K562 (cell line): Measurements from ENCODE around the gene ZCCHC17. TPM values are rescaled to one million over a fixed set of nuclear protein-coding genes. Genes with fewer than 3 reads are reported as not detected.
"Not testable (repeated sequence)": the region's sequence is repeated elsewhere in the genome, so short reads cannot be mapped to it uniquely, and the experiment has no call there.

ENCODE experiments used
- ATAC-seq: fragments of 200-7000 bp; cut with Tn5 transposase; 3 replicates; pipeline ENCODE4 v1.9.1; 2020; ENCODE audit warnings: moderate library complexity
- BruUV-seq: library from RNA; stranded (reverse); fragments of 400-500 nt; replicated peaks from 2 replicates; lab custom pipeline; 2021; lab: Mats Ljungman, UMichigan
- CTCF ChIA-PET: fragments of 300-600 bp; formaldehyde crosslinking; extraction: SDS; loops from one replicate; lab custom pipeline; 2021; ENCODE audit warnings: low intra/inter-chr PET ratio; lab: Yijun Ruan, JAX
- POLR2A ChIA-PET: fragments of 300-600, 350-650 bp; sonication (Branson Sonifier 250); formaldehyde crosslinking; extraction: SDS; loops from one replicate; lab custom pipeline; 2021; ENCODE audit warnings: antibody characterized with exemption, inconsistent platforms; lab: Yijun Ruan, JAX
- DNase-seq, 4 experiments: peaks; one replicate each; pipeline versions ENCODE4 v3.0.0 to v3.0.0-alpha.2; 2011 to 2018; ENCODE audit warnings: low spot score in 3 of 4, mixed read lengths in 3 of 4; ENCODE audit errors: extremely low read depth in 1 of 4
- FAIRE-seq: peaks from 2 replicates; lab custom pipeline; 2011; peaks lifted over from hg19 to GRCh38; lab: Jason Lieb, UNC
- H2AFZ ChIP-seq: 2 replicates; pipeline ENCODE4 v1.6.0; 2011; ENCODE audit warnings: low read depth, low read length, control low read depth, inconsistent platforms
- H3K27ac ChIP-seq: fragments of 200-600 bp; 3 replicates; pipeline ENCODE4 v1.8.0; 2011; ENCODE audit warnings: low read depth, mild to moderate bottlenecking, control low read depth, inconsistent platforms, low read length, moderate library complexity, mixed read lengths; ENCODE audit errors: extremely low read depth
- H3K27me3 ChIP-seq, 2 experiments: fragments of 300-600 bp in 1 of 2; 2 replicates in 1 of 2; 3 replicates in 1 of 2; pipeline versions ENCODE4 v1.6.0 to v1.8.0; 2011; ENCODE audit warnings: inconsistent platforms in 2 of 2, low read length in 2 of 2, mild to moderate bottlenecking in 1 of 2, mixed read lengths in 1 of 2, moderate library complexity in 1 of 2; ENCODE audit not compliant: control insufficient read depth in 2 of 2, insufficient read depth in 2 of 2
- H3K36me3 ChIP-seq: fragments of 300-600 bp; 3 replicates; pipeline ENCODE4 v1.8.0; 2011; ENCODE audit warnings: mild to moderate bottlenecking, low read length, inconsistent platforms; ENCODE audit not compliant: control insufficient read depth, insufficient read depth
- H3K4me1 ChIP-seq, 2 experiments: fragments of 200-600 bp in 1 of 2; replicated peaks in 1 of 2; 2 replicates in 1 of 2; 3 replicates in 1 of 2; pipeline versions ENCODE4 v1.5.1 to v1.8.0; 2011; ENCODE audit warnings: inconsistent platforms in 2 of 2, low read length in 2 of 2, mild to moderate bottlenecking in 1 of 2, mixed read lengths in 1 of 2, moderate library complexity in 1 of 2; ENCODE audit not compliant: control insufficient read depth in 2 of 2, insufficient read depth in 2 of 2
- H3K4me2 ChIP-seq: 2 replicates; pipeline ENCODE4 v1.6.1; 2011; ENCODE audit warnings: low read length, control low read depth, inconsistent platforms, mixed read lengths; ENCODE audit not compliant: insufficient read depth
- H3K4me3 ChIP-seq: fragments of 200-600 bp; sonication (generic), shearing (Covaris generic); 2 replicates; pipeline ENCODE4 v1.5.1; 2016; ENCODE audit warnings: control low read depth, inconsistent platforms
- H3K79me2 ChIP-seq: fragments of 200-600 bp; 3 replicates; pipeline ENCODE4 v1.8.0; 2011; ENCODE audit warnings: low read length, inconsistent platforms; ENCODE audit not compliant: control insufficient read depth, insufficient read depth
- H3K9ac ChIP-seq, 2 experiments: 2 replicates each; pipeline versions ENCODE4 v1.6.0 to v1.6.1; 2011; ENCODE audit warnings: low read depth in 2 of 2, low read length in 2 of 2, control low read depth in 1 of 2, inconsistent platforms in 1 of 2, mild to moderate bottlenecking in 1 of 2, mixed read lengths in 1 of 2; ENCODE audit not compliant: insufficient read depth in 1 of 2
- H3K9me1 ChIP-seq: one replicate; pipeline ENCODE4 v1.6.0; 2011; ENCODE audit warnings: inconsistent platforms, mild to moderate bottlenecking, low read length, moderate library complexity; ENCODE audit not compliant: control insufficient read depth, insufficient read depth
- H3K9me3 ChIP-seq: replicated peaks from 2 replicates; pipeline ENCODE4 v1.5.1; 2011; ENCODE audit warnings: low read depth, low read length, inconsistent platforms; ENCODE audit not compliant: control insufficient read depth, insufficient read depth
- H4K20me1 ChIP-seq: replicated peaks from 2 replicates; pipeline ENCODE4 v1.6.1; 2011; ENCODE audit warnings: low read length, inconsistent platforms, mixed read lengths; ENCODE audit not compliant: control insufficient read depth, insufficient read depth
- ZNF133 ChIP-seq: fragments of 250-450 bp; sonication (Bioruptor Pico); IDR thresholded peaks from 2 replicates; pipeline ENCODE4 v1.4.0; 2020; ENCODE audit warnings: mild to moderate bottlenecking
- ZNF583 ChIP-seq: fragments of 250-450 bp; sonication (Bioruptor Pico); IDR thresholded peaks from 2 replicates; pipeline ENCODE4 v1.4.0; 2020
- WGBS: fragments of 100-300 bp; shearing (Covaris generic); methylation state at CpG from one replicate; pipeline ENCODE4 v1.1.6; 2016; ENCODE audit warnings: low coverage, mixed read lengths; ENCODE audit not compliant: insufficient coverage; ENCODE audit errors: missing lambda C conversion rate; 5-methylcytosine and 5-hydroxymethylcytosine counted together
- in situ Hi-C: fragments of 300-500 bp; cut with MboI; formaldehyde crosslinking; loops from 4 replicates; pipeline ENCODE4 v1.15.0; 2018; ENCODE audit warnings: inconsistent platforms, mixed read lengths
- intact Hi-C: fragments of 100-400 bp; cut with micrococcal nuclease; formaldehyde crosslinking; loops from 2 replicates; pipeline ENCODE4 v1.14.2; 2022
- polyA plus RNA-seq, 8 experiments: library from polyadenylated mRNA; depleted of rRNA in 4 of 8; stranded (reverse) in 5 of 8; unstranded in 3 of 8; fragments of >200 nt; fragmentation: Nextera tagmentation in 2 of 8; fragmentation: Illumina TruSeq in 1 of 8; extraction: Ambion mirVana in 2 of 8; extraction: Trizol in 1 of 8; gene quantifications; 2 replicates each; pipeline versions ENCODE4 v1.2.1 to v1.2.3, GENCODE V29; 2011 to 2014; ENCODE audit warnings: inconsistent platforms in 1 of 8, missing spikeins in 1 of 8
- total RNA-seq, 7 experiments: library from RNA; depleted of rRNA in 6 of 7; stranded (reverse); fragments of >200 nt in 6 of 7; fragmentation: Illumina TruSeq in 2 of 7; extraction: Trizol in 2 of 7; gene quantifications; 2 replicates each; pipeline versions ENCODE4 v1.2.1 to v1.2.3, GENCODE V29; 2011 to 2021; ENCODE audit warnings: low replicate concordance in 1 of 7

The ZCCHC17 gene
- total and polyA plus RNA-seq, 9 of the 15 experiments (the other 6 are each of a cell fraction or from before 2014, with no cell fraction given) = 46.9 to 150 (median 74.7) TPM

DNA sequence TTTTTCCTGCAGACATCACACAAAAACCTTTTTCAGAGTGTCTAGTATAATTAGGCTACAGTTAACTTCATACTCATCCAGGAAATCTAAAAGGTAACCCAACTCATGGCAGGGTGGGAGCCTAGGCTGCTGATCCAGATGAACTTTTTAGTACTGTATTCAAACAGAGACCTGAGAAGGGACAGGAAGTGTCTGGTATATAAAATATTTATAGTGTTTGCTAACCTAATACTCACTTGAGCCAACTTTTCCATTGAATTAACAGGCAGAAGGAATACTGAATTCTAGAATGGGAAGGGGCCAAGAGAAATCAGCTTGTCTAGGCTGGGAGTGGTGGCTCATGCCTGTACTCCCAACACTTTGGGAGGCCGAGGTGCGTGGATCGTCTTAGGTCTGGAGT lies 34.9 kb upstream of the ZCCHC17 start:
- Histone ChIP-seq H3K36me3 (peaks cover 88% of the 10 kb centered on the region), H3K79me2 (no peaks in the 10 kb centered on the region), H2AFZ (no peak overlapping the region), H3K27me3 (no peaks in the 10 kb centered on the region), H3K9ac (no peak overlapping the region), H3K4me2 (no peak overlapping the region), H3K9me3 (no peaks in the 10 kb centered on the region), H4K20me1 (peaks cover 2% of the 10 kb centered on the region; the same call in 1 of the 2 replicates), H3K9me1 (no peaks in the 10 kb centered on the region), H3K4me3 (no peak overlapping the region), H3K27ac (no peak overlapping the region), H3K4me1 (no peaks in the 10 kb centered on the region)
- WGBS = 95% methylated on average over 3 of the region's 3 CpGs
- DNase-seq (no peak), ATAC-seq (no peak), FAIRE-seq (no peak)
- TF ChIP-seq ZNF583 (CRISPR knock-in tag) (no peak), ZNF133 (CRISPR knock-in tag) (no peak)
- in situ Hi-C loops = no loop called here
- BruUV-seq = no TSS peak
- ChIA-PET CTCF (no interaction called here), POLR2A (interaction anchor here (0.5 to 0.7 kb wide), 2 partner anchors 35 to 719 kb away, joined by 3 to 4 read pairs; partner anchors contain the start of genes SNRNP40 and ZCCHC17)
- intact Hi-C loops = no loop called here

DNA sequence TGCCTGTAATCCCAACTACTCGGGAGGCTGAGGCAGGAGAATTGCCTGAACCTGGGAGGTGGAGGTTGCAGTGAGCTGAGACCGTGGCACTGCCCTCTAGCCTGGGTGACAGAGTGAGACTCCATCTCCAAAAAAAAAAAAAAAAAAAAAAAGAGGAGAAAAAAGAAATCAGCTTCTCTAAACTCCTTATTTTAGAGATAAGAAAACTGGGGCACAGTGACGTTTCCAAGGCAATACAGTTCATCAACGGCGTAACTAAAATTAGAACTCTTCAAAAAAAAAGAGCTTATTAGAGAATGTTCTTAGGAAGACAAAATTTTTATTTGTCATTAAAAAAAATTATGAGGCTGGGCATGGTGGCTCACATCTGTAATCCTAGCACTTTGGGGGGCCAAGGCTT lies 34.4 kb upstream of the ZCCHC17 start:
- CTCF ChIA-PET, H3K27me3 ChIP-seq, H3K27ac ChIP-seq, H3K4me1 ChIP-seq, H3K79me2 ChIP-seq, H3K9ac ChIP-seq, H4K20me1 ChIP-seq, BruUV-seq, H3K4me3 ChIP-seq, H3K4me2 ChIP-seq, ATAC-seq, H3K9me3 ChIP-seq, H2AFZ ChIP-seq, H3K9me1 ChIP-seq, in situ Hi-C loops, intact Hi-C loops, FAIRE-seq, DNase-seq: not testable (repeated sequence)
- 96% methylated on average over 5 of the region's 5 CpGs for WGBS
- H3K36me3 ChIP-seq = peaks cover 92% of the 10 kb centered on the region
- POLR2A ChIA-PET = interaction anchor here (0.7 to 1.3 kb wide), 3 partner anchors 14 to 1071 kb away, joined by 3 to 4 read pairs (median 3); partner anchors contain the start of genes SNRNP40 and ZCCHC17
